Panc1 (cell line): ENCODE data around the gene STRA6. TPM values are rescaled to one million over a fixed set of nuclear protein-coding genes. Genes with fewer than 3 reads are reported as not detected.

ENCODE experiments used
- ATAC-seq: fragments of 200-7000 bp; cut with Tn5 transposase; 2 replicates; pipeline ENCODE4 v1.9.1; 2020; ENCODE audit warnings: mild to moderate bottlenecking, moderate library complexity
- BruUV-seq: library from RNA; stranded (reverse); fragments of 400-500 nt; replicated peaks from 2 replicates; lab custom pipeline; 2021; lab: Mats Ljungman, UMichigan
- CTCF ChIA-PET: fragments of 300-600 bp; sonication (Branson Sonifier 250); formaldehyde crosslinking; loops from one replicate; lab custom pipeline; 2022; ENCODE audit warnings: antibody characterized with exemption; lab: Charles Lee
- POLR2A ChIA-PET: fragments of 300-600 bp; sonication (Branson Sonifier 250); formaldehyde crosslinking; loops from one replicate; lab custom pipeline; 2022; ENCODE audit warnings: antibody characterized with exemption; lab: Charles Lee
- DNase-seq: peaks from one replicate; pipeline ENCODE4 v3.0.0-alpha.2; 2010; ENCODE audit warnings: low read depth, low spot score
- H3K27ac ChIP-seq: 2 replicates; pipeline ENCODE4 v1.5.1; 2011; ENCODE audit warnings: mild to moderate bottlenecking, low read length, inconsistent platforms
- H3K27me3 ChIP-seq: fragments of 200-500 bp; sonication (Bioruptor generic); 2 replicates; pipeline ENCODE4 v1.6.0; 2014; ENCODE audit warnings: low read length, inconsistent platforms; ENCODE audit not compliant: control insufficient read depth, insufficient read depth
- H3K36me3 ChIP-seq: fragments of 200-500 bp; sonication (Bioruptor generic); 2 replicates; pipeline ENCODE4 v1.5.1; 2014; ENCODE audit warnings: inconsistent platforms, mild to moderate bottlenecking, low read length, moderate library complexity; ENCODE audit not compliant: control insufficient read depth, insufficient read depth
- H3K4me1 ChIP-seq: 2 replicates; pipeline ENCODE4 v1.5.1; 2011; ENCODE audit warnings: inconsistent platforms, mild to moderate bottlenecking, low read length, moderate library complexity; ENCODE audit not compliant: control insufficient read depth, insufficient read depth
- H3K4me3 ChIP-seq, 2 experiments: 2 replicates each; pipeline ENCODE4 v1.5.1; 2011 to 2012; ENCODE audit warnings: low read depth in 2 of 2, low read length in 2 of 2, mild to moderate bottlenecking in 2 of 2, inconsistent platforms in 1 of 2, moderate library complexity in 1 of 2
- H3K9me3 ChIP-seq: fragments of 200-500 bp; sonication (Bioruptor generic); 2 replicates; pipeline ENCODE4 v1.5.1; 2014; ENCODE audit warnings: low read depth, mild to moderate bottlenecking, inconsistent platforms, low read length, moderate library complexity; ENCODE audit not compliant: control insufficient read depth, insufficient read depth
- POLR2AphosphoS5 ChIP-seq: IDR thresholded peaks from 2 replicates; pipeline ENCODE4 v1.6.1; 2012; ENCODE audit warnings: mild to moderate bottlenecking, low read depth, low read length, moderate library complexity
- REST ChIP-seq, 2 experiments: IDR thresholded peaks; 2 replicates each; pipeline ENCODE4 v1.6.1; 2011 to 2012; ENCODE audit warnings: low read depth in 2 of 2, control low read depth in 1 of 2, low read length in 1 of 2, mild to moderate bottlenecking in 1 of 2, moderate library complexity in 1 of 2; ENCODE audit not compliant: insufficient read depth in 1 of 2
- SIN3A ChIP-seq: IDR thresholded peaks from 2 replicates; pipeline ENCODE4 v1.6.1; 2012; ENCODE audit warnings: low read depth, mild to moderate bottlenecking, low read length, moderate library complexity, borderline replicate concordance; ENCODE audit not compliant: insufficient read depth
- TCF7L2 ChIP-seq: IDR thresholded peaks from 2 replicates; pipeline ENCODE4 v1.6.1; 2011; ENCODE audit warnings: mild to moderate bottlenecking, low read depth, low read length, inconsistent platforms
- in situ Hi-C: cut with HindIII; loops from 2 replicates; pipeline ENCODE4 v1.10.0; 2016; ENCODE audit warnings: low sequenced_read_pairs, low pct_unique_long_range_greater_than_20kb
- intact Hi-C: fragments of 100-400 bp; cut with micrococcal nuclease; formaldehyde crosslinking; loops from one replicate; pipeline ENCODE4 v1.10.0; 2022; ENCODE audit not compliant: unreplicated experiment
- total RNA-seq: library from RNA; stranded (reverse); gene quantifications from one replicate; pipeline ENCODE4 v1.2.1, GENCODE V29; 2021; ENCODE audit not compliant: unreplicated experiment
- TF ChIP-seq, protein P1 (sequence below): fragments of 450-650 bp; IDR thresholded peaks from 2 replicates; pipeline ENCODE4 v1.5.1; 2017; ENCODE audit warnings: mild to moderate bottlenecking

The STRA6 gene
- total RNA-seq, 1 experiment from 2014 or later, result 1.1 TPM

GRCh38 chr15:74155766-74156417, 46.7 kb downstream of the STRA6 start:
- intact Hi-C loops, result no loop called here
- no TSS peak for BruUV-seq
- no peaks in the 10 kb centered on the region for H3K36me3 ChIP-seq
- no peak overlapping the region for H3K4me3 ChIP-seq
- no peak overlapping the region for H3K27ac ChIP-seq
- no peaks in the 10 kb centered on the region for H3K9me3 ChIP-seq
- ChIA-PET POLR2A (interaction anchor here (0.6 kb wide), 1 partner anchor 324 kb away, joined by 3 read pairs; no protein-coding TSS in a partner anchor), CTCF (interaction anchor here (0.5 kb wide), 1 partner anchor 22 kb away, joined by 3 read pairs; no protein-coding TSS in a partner anchor)
- H3K4me1 ChIP-seq, result no peaks in the 10 kb centered on the region
- in situ Hi-C loops, result no loop called here
- H3K27me3 ChIP-seq, result no peaks in the 10 kb centered on the region; the same call in 1 of the 2 replicates
- ATAC-seq (no peak), DNase-seq (no peak)
- TF ChIP-seq REST (IDR thresholded peaks at IDR 0.05; ENCODE audit: insufficient read depth in 1 of 2, low read depth in 2 of 2, low read length in 1 of 2) (no peak), SIN3A (no peak), POLR2AphosphoS5 (no peak), TCF7L2 (no peak)
- TF ChIP-seq, protein P1, sequence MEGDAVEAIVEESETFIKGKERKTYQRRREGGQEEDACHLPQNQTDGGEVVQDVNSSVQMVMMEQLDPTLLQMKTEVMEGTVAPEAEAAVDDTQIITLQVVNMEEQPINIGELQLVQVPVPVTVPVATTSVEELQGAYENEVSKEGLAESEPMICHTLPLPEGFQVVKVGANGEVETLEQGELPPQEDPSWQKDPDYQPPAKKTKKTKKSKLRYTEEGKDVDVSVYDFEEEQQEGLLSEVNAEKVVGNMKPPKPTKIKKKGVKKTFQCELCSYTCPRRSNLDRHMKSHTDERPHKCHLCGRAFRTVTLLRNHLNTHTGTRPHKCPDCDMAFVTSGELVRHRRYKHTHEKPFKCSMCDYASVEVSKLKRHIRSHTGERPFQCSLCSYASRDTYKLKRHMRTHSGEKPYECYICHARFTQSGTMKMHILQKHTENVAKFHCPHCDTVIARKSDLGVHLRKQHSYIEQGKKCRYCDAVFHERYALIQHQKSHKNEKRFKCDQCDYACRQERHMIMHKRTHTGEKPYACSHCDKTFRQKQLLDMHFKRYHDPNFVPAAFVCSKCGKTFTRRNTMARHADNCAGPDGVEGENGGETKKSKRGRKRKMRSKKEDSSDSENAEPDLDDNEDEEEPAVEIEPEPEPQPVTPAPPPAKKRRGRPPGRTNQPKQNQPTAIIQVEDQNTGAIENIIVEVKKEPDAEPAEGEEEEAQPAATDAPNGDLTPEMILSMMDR, result no peak

DNA sequence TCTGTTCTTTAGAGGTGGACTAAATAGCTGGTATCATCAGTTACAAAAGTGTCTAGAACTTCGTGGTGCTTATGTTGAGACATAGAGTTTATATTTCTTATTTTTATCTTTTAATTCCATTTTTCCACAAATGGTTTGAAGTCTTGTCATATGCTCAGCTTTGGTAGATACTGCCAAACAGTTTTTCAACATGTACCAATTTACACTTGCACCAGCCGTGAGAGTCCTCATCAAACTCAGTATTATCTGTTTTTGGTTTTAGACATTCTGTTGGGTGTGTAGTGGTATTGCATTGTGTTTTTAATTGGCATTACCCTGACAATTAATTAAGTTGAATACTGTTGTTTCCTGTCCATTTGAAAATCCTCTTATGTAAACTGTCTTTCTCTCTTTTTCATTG, 55.5 kb downstream of the STRA6 start:
- ATAC-seq, result no peak
- BruUV-seq, result no TSS peak

More for the DNA sequence above, 55.5 kb downstream of the STRA6 start:
- Histone ChIP-seq H3K27ac (no peak overlapping the region), H3K4me1 (no peaks in the 10 kb centered on the region), H3K27me3 (peaks cover 5% of the 10 kb centered on the region; the same call in 1 of the 2 replicates), H3K36me3 (no peaks in the 10 kb centered on the region), H3K9me3 (no peaks in the 10 kb centered on the region), H3K4me3 (no peak overlapping the region)
- intact Hi-C loops, result no loop called here
- TF ChIP-seq, protein P1, result no peak
- TF ChIP-seq REST (IDR thresholded peaks at IDR 0.05; ENCODE audit: insufficient read depth in 1 of 2, low read depth in 2 of 2, low read length in 1 of 2) (no peak), POLR2AphosphoS5 (no peak), SIN3A (no peak), TCF7L2 (no peak)
- POLR2A ChIA-PET, result no interaction called here
- in situ Hi-C loops, result no loop called here
- CTCF ChIA-PET, result no interaction called here
- DNase-seq, result no peak
